Neutrophil (primary cell): ENCODE data around the gene SPATS2L.

Source experiments
- H3K27ac ChIP-seq: fragments of 200-600 bp; sonication (generic); 2 replicates; pipeline ENCODE4 v1.5.1; 2016; ENCODE audit warnings: mild to moderate bottlenecking, moderate library complexity
- H3K27me3 ChIP-seq: fragments of 200-600 bp; sonication (generic); 2 replicates; pipeline ENCODE4 v1.6.0; 2016; ENCODE audit warnings: mild to moderate bottlenecking
- H3K36me3 ChIP-seq: fragments of 200-600 bp; sonication (generic); 2 replicates; pipeline ENCODE4 v1.5.1; 2017
- H3K4me1 ChIP-seq, 2 experiments: fragments of 200-600 bp in 1 of 2; sonication (generic) in 1 of 2; 1 replicate in 1 of 2; 2 replicates in 1 of 2; pipeline versions ENCODE4 v1.5.1 to v1.6.1; 2013 to 2016; ENCODE audit warnings: low read depth in 1 of 2, low read length in 1 of 2, mild to moderate bottlenecking in 1 of 2, moderate library complexity in 1 of 2; ENCODE audit not compliant: control insufficient read depth in 1 of 2, insufficient read depth in 1 of 2
- H3K4me3 ChIP-seq, 2 experiments: fragments of 200-600 bp in 1 of 2; sonication (generic) in 1 of 2; 1 replicate in 1 of 2; 2 replicates in 1 of 2; pipeline ENCODE4 v1.5.1; 2013 to 2016; ENCODE audit warnings: low read depth in 1 of 2, low read length in 1 of 2, mild to moderate bottlenecking in 1 of 2, moderate library complexity in 1 of 2
- H3K9me3 ChIP-seq: fragments of 200-600 bp; sonication (generic); 2 replicates; pipeline ENCODE4 v1.5.1; 2016
- CTCF ChIP-seq: fragments of 200-600 bp; sonication (generic); IDR thresholded peaks from 2 replicates; pipeline ENCODE4 v1.5.1; 2016; ENCODE audit warnings: antibody characterized with exemption

Gene SPATS2L

GRCh38 chr2:200475795-200476194 is 169.3 kb downstream of the SPATS2L start:
- H3K4me1 ChIP-seq: no peaks in the 10 kb centered on the region
- no peaks in the 10 kb centered on the region for H3K36me3 ChIP-seq
- H3K9me3 ChIP-seq: no peaks in the 10 kb centered on the region
- no peak for TF ChIP-seq CTCF
- H3K27ac ChIP-seq: no peak overlapping the region
- no peak overlapping the region for H3K4me3 ChIP-seq
- no peaks in the 10 kb centered on the region for H3K27me3 ChIP-seq

- no peaks in the 10 kb centered on the region for H3K36me3 ChIP-seq
- H3K4me1 ChIP-seq: no peaks in the 10 kb centered on the region
- no peak for TF ChIP-seq CTCF
- no peaks in the 10 kb centered on the region for H3K27me3 ChIP-seq
- no peak overlapping the region for H3K27ac ChIP-seq
- no peaks in the 10 kb centered on the region for H3K9me3 ChIP-seq
- no peak overlapping the region for H3K4me3 ChIP-seq
Observed at GRCh38 chr2:200476836-200477235, 170.3 kb downstream of the SPATS2L start.

- Histone ChIP-seq H3K36me3 (no peaks in the 10 kb centered on the region), H3K27ac (no peak overlapping the region), H3K4me1 (no peaks in the 10 kb centered on the region), H3K9me3 (no peaks in the 10 kb centered on the region), H3K27me3 (no peaks in the 10 kb centered on the region), H3K4me3 (no peak overlapping the region)
- TF ChIP-seq CTCF: no peak
Observed at GRCh38 chr2:200477667-200478131, 171.2 kb downstream of the SPATS2L start.

- no peak for TF ChIP-seq CTCF
- Histone ChIP-seq H3K4me1 (no peaks in the 10 kb centered on the region), H3K36me3 (no peaks in the 10 kb centered on the region), H3K27me3 (no peaks in the 10 kb centered on the region), H3K9me3 (no peaks in the 10 kb centered on the region), H3K27ac (no peak overlapping the region), H3K4me3 (no peak overlapping the region)
Observed at GRCh38 chr2:200479692-200480265, 173.3 kb downstream of the SPATS2L start.

GRCh38 chr2:200482194-200482593 is 175.7 kb downstream of the SPATS2L start:
- H3K4me1 ChIP-seq: no peaks in the 10 kb centered on the region
- no peaks in the 10 kb centered on the region for H3K36me3 ChIP-seq
- H3K27ac ChIP-seq: no peak overlapping the region
- H3K27me3 ChIP-seq: no peaks in the 10 kb centered on the region
- H3K4me3 ChIP-seq: no peak overlapping the region
- no peaks in the 10 kb centered on the region for H3K9me3 ChIP-seq
- no peak for TF ChIP-seq CTCF

GRCh38 chr2:200483729-200484198 is 177.3 kb downstream of the SPATS2L start:
- no peak overlapping the region for H3K27ac ChIP-seq
- H3K27me3 ChIP-seq: no peaks in the 10 kb centered on the region
- H3K9me3 ChIP-seq: no peaks in the 10 kb centered on the region
- H3K36me3 ChIP-seq: peaks cover 6% of the 10 kb centered on the region
- no peak overlapping the region for H3K4me3 ChIP-seq
- no peak for TF ChIP-seq CTCF
- H3K4me1 ChIP-seq: no peaks in the 10 kb centered on the region
